SU-DHL-6 (cell line): ENCODE data around the gene MINDY3.

Experiments
- H2AFZ ChIP-seq: fragments of 200-600 bp; sonication (generic); 2 replicates; pipeline ENCODE4 v1.6.1; 2014; ENCODE audit warnings: low read depth, mild to moderate bottlenecking, moderate library complexity, mixed read lengths, antibody characterized with exemption, low read length; ENCODE audit not compliant: severe bottlenecking
- H3F3A ChIP-seq: fragments of 200-600 bp; shearing (Covaris generic); 2 replicates; pipeline ENCODE4 v1.6.0; 2016; ENCODE audit warnings: antibody characterized with exemption, mild to moderate bottlenecking; ENCODE audit not compliant: insufficient read depth
- H3K27ac ChIP-seq: fragments of 200-600 bp; sonication (generic); 2 replicates; pipeline ENCODE4 v1.5.1; 2016; ENCODE audit warnings: low read depth, mild to moderate bottlenecking, low read length, moderate library complexity, mixed read lengths
- H3K27me3 ChIP-seq: fragments of 200-600 bp; sonication (generic), shearing (Covaris generic); 2 replicates; pipeline ENCODE4 v1.6.0; 2014; ENCODE audit warnings: mild to moderate bottlenecking, low read length
- H3K36me3 ChIP-seq: fragments of 200-600 bp; sonication (generic); 2 replicates; pipeline ENCODE4 v1.6.1; 2014; ENCODE audit warnings: mild to moderate bottlenecking, low read length, mixed read lengths
- H3K4me2 ChIP-seq: fragments of 300-600, 200-600 bp; shearing (Covaris generic), sonication (generic); 2 replicates; pipeline ENCODE4 v1.6.0; 2014; ENCODE audit warnings: low read length, low read depth, mild to moderate bottlenecking; ENCODE audit not compliant: poor library complexity, severe bottlenecking
- H3K4me3 ChIP-seq: fragments of 200-600 bp; sonication (generic); 2 replicates; pipeline ENCODE4 v1.5.1; 2014; ENCODE audit warnings: antibody characterized with exemption, low read length, mild to moderate bottlenecking, mixed read lengths; ENCODE audit not compliant: insufficient read depth, poor library complexity, severe bottlenecking
- H3K79me2 ChIP-seq: fragments of 200-600 bp; sonication (generic); 2 replicates; pipeline ENCODE4 v1.6.1; 2014; ENCODE audit warnings: mild to moderate bottlenecking, low read length, moderate library complexity; ENCODE audit not compliant: insufficient read depth
- H3K9ac ChIP-seq: fragments of 200-600 bp; sonication (generic); 2 replicates; pipeline ENCODE4 v1.7.0; 2014; ENCODE audit warnings: mild to moderate bottlenecking, low read length
- H3K9me2 ChIP-seq: fragments of 200-600 bp; sonication (generic); replicated peaks from 2 replicates; pipeline ENCODE4 v1.6.1; 2014; ENCODE audit warnings: low read length; ENCODE audit not compliant: insufficient read depth
- H3K9me3 ChIP-seq: fragments of 200-600 bp; sonication (generic); 2 replicates; pipeline ENCODE4 v1.6.1; 2014; ENCODE audit warnings: low read length, mixed read lengths; ENCODE audit not compliant: insufficient read depth
- H4K20me1 ChIP-seq: fragments of 200-600 bp; sonication (generic); 2 replicates; pipeline ENCODE4 v1.6.1; 2014; ENCODE audit warnings: low read depth, mild to moderate bottlenecking, antibody characterized with exemption, low read length, moderate library complexity, mixed read lengths
- EZH2phosphoT487 ChIP-seq: fragments of 200-600 bp; sonication (generic), shearing (Covaris generic); conservative IDR thresholded peaks from 2 replicates; pipeline ENCODE4 v1.6.1; 2018; ENCODE audit warnings: mild to moderate bottlenecking, antibody characterized with exemption, low read length, moderate library complexity, mixed read lengths
- TF ChIP-seq, protein P1 (sequence below): fragments of 200-600 bp; sonication (generic); IDR thresholded peaks from one replicate; pipeline ENCODE4 v1.5.1; 2017; ENCODE audit warnings: antibody characterized with exemption, mild to moderate bottlenecking, low read length, moderate library complexity; ENCODE audit not compliant: insufficient read depth, poor library complexity, severe bottlenecking

Gene MINDY3

GRCh38 chr10:15864419-15864818 is 4.1 kb upstream of the MINDY3 start:
- Histone ChIP-seq H3F3A (peaks cover 10% of the 10 kb centered on the region; the same call in 1 of the 2 replicates), H4K20me1 (peaks cover under 1% of the 10 kb centered on the region; the same call in 1 of the 2 replicates), H3K27me3 (no peaks in the 10 kb centered on the region), H3K9me2 (no peaks in the 10 kb centered on the region), H3K36me3 (no peaks in the 10 kb centered on the region), H3K9me3 (no peaks in the 10 kb centered on the region), H3K4me2 (no peak overlapping the region), H3K79me2 (peaks cover 8% of the 10 kb centered on the region), H3K4me3 (no peak overlapping the region), H2AFZ (no peak overlapping the region), H3K9ac (no peak overlapping the region), H3K27ac (no peak overlapping the region)
- TF ChIP-seq EZH2phosphoT487 = no peak
- TF ChIP-seq, protein P1, sequence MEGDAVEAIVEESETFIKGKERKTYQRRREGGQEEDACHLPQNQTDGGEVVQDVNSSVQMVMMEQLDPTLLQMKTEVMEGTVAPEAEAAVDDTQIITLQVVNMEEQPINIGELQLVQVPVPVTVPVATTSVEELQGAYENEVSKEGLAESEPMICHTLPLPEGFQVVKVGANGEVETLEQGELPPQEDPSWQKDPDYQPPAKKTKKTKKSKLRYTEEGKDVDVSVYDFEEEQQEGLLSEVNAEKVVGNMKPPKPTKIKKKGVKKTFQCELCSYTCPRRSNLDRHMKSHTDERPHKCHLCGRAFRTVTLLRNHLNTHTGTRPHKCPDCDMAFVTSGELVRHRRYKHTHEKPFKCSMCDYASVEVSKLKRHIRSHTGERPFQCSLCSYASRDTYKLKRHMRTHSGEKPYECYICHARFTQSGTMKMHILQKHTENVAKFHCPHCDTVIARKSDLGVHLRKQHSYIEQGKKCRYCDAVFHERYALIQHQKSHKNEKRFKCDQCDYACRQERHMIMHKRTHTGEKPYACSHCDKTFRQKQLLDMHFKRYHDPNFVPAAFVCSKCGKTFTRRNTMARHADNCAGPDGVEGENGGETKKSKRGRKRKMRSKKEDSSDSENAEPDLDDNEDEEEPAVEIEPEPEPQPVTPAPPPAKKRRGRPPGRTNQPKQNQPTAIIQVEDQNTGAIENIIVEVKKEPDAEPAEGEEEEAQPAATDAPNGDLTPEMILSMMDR = no peak

GRCh38 chr10:15863733-15864132 is 3.4 kb upstream of the MINDY3 start:
- peaks cover 7% of the 10 kb centered on the region; the same call in 1 of the 2 replicates for H4K20me1 ChIP-seq

DNA sequence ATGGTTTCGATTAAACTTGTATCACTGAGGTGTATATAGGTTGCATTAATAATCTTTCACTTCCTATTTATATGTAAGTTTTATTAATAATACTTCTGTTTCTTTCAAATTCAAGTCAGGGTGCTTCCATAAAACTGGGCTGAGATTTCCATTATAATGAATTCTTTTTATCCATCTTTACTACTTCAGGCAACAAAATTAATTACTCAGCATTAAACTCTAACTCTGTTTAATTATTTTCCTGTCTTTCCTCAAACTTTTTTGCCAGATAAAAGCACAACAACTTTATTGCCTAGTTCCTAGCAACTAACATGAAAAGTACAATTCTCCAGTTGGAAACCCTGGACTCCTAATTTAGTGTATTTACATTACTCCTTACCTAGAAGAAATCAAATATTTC is 3.0 kb upstream of the MINDY3 start:
- Histone ChIP-seq H2AFZ (no peak overlapping the region), H4K20me1 (peaks cover 11% of the 10 kb centered on the region; the same call in 1 of the 2 replicates), H3K9me2 (no peaks in the 10 kb centered on the region), H3K9ac (no peak overlapping the region), H3K27ac (no peak overlapping the region), H3F3A (peaks cover 10% of the 10 kb centered on the region; the same call in 1 of the 2 replicates), H3K4me3 (no peak overlapping the region), H3K4me2 (no peak overlapping the region), H3K79me2 (peaks cover 19% of the 10 kb centered on the region), H3K9me3 (no peaks in the 10 kb centered on the region), H3K36me3 (no peaks in the 10 kb centered on the region), H3K27me3 (no peaks in the 10 kb centered on the region)
- no peak for TF ChIP-seq EZH2phosphoT487
- TF ChIP-seq, protein P1 = no peak

More at GRCh38 chr10:15863733-15864132, 3.4 kb upstream of the MINDY3 start:
- Histone ChIP-seq H3K4me3 (no peak overlapping the region), H3K9ac (no peak overlapping the region), H3F3A (peaks cover 10% of the 10 kb centered on the region; the same call in 1 of the 2 replicates), H3K27me3 (no peaks in the 10 kb centered on the region), H3K9me2 (no peaks in the 10 kb centered on the region), H3K36me3 (no peaks in the 10 kb centered on the region), H3K4me2 (no peak overlapping the region), H3K79me2 (peaks cover 15% of the 10 kb centered on the region), H2AFZ (no peak overlapping the region), H3K9me3 (no peaks in the 10 kb centered on the region), H3K27ac (no peak overlapping the region)
- TF ChIP-seq EZH2phosphoT487 = no peak
- TF ChIP-seq, protein P1 = no peak
